OCI-M1 (cell line): Measurements from ENCODE around the gene RIMS4.
A peak's percentile ranks its signal among the peaks of the same experiment; 100 is the strongest.
"Not testable (repeated sequence)": the region's sequence is repeated elsewhere in the genome, so short reads cannot be mapped to it uniquely, and the experiment has no call there.

Experiments
- DNase-seq: peaks from one replicate; lab custom pipeline; 2025; lab: John Stamatoyannopoulos, UW

RIMS4 gene

DNA sequence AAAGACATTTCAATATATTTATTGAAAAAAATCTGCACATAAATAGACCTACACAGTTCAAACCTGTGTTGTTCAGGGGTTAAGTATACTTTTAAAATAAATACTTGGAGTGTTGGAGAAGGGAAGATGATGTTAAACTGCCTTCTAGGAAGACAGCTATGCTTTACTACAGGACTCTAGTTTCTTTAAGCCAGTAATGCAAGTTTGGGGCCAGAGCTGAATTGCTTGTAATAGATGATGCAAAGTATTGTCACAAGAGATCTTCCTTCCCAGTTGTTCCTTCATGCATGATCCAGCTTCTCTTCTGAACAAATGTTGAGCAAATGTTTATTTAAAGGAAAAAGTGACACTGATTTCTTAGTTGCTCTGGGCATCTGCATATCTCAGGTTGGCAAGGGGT lies 20.2 kb upstream of the RIMS4 start:
- DNase-seq, result no peak

DNA sequence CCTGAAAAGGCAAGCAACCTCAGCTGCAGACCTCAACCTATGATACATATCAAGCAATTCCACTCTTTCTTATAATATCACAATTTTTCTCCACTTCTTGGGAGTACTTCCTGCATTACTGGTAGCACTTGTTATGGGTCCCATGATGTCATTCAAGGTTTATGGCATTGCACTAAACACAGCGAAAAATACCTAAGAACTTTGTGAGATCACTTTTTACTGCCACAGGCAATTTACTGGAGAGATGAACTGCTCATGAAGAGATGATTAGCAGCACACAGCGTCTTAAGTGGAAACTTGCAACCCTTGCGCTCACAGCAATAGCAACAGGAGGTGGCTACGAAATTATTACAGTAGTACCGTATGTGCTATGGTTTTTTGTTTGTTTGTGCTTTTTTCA lies 19.3 kb upstream of the RIMS4 start:
- no peak for DNase-seq

DNA sequence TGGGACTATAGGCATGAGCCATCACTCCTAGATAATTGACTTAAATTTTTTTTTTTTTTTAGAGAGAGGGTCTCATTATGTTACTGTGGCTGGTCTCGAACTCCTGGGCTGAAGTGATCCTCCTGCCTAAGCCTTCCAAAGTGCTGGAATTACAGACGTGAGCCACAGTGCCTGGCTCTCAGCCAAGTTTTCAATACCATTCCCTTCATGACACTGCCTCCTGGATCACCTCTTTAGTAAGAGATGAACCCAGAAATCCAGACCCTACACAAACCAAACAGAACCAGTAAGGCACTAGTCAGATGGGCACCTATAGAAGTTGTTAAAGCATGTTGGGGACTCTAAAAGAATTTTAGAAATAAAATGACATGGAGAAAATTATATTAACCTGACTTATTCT lies 18.3 kb upstream of the RIMS4 start:
- no peak for DNase-seq

DNA sequence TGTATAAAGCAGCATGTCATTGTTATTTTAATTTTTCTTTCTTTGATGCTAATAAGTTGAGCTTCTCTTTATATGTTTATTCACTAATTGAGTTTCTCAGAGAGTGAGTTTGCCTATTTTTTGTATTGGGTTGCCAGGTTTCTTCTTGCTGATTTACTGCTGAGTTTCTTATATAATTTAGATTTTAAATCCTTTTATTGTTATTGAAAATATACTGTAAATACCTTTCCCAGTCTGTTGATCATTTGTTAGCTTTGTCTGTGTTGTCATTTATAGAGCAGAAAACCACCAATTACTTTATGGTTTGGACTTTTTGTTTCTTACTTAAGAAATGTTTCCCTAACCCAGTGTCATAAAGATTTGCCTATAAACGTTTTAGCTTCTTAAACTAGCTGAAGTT lies 17.1 kb upstream of the RIMS4 start:
- DNase-seq, result no peak

DNA sequence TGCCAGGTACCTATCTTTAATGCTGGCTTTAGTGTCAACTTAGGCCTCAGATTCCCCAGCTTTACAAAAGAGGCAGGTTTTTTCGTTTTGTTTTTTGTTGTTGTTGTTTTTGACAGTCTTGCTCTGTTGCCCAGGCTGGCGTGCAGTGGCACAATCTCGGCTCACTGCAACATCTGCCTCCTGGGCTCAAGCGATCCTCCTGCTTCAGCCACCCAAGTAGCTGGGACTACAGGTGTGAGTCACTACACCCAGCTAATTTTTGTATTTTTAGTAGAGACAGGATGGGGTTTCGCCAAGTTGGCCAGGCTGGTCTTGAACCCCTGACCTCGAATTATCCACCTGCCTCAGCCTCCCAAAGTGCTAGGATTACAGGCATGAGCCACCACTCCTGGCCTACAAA lies 11.2 kb upstream of the RIMS4 start:
- not testable (repeated sequence) for DNase-seq

DNA sequence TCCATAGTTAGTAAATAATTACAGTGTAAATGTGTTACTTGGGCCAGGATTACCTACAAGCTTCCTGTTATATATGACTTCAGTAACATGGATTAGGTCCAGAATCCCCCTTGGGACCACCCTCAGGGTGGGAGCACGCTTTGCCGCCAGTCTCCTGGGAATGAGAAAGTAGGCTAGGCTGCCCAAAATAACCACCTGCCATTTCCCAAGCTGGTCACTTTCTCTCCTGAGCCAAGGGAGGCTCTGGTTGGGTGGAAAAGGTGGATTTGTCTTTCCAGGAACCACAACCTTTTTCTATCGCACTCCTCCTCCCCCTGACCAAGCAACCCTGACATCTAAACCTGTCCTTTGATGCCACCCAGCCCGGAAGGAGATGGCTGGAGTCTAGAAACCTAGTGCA lies 9.6 kb upstream of the RIMS4 start:
- DNase-seq, result no peak

DNA sequence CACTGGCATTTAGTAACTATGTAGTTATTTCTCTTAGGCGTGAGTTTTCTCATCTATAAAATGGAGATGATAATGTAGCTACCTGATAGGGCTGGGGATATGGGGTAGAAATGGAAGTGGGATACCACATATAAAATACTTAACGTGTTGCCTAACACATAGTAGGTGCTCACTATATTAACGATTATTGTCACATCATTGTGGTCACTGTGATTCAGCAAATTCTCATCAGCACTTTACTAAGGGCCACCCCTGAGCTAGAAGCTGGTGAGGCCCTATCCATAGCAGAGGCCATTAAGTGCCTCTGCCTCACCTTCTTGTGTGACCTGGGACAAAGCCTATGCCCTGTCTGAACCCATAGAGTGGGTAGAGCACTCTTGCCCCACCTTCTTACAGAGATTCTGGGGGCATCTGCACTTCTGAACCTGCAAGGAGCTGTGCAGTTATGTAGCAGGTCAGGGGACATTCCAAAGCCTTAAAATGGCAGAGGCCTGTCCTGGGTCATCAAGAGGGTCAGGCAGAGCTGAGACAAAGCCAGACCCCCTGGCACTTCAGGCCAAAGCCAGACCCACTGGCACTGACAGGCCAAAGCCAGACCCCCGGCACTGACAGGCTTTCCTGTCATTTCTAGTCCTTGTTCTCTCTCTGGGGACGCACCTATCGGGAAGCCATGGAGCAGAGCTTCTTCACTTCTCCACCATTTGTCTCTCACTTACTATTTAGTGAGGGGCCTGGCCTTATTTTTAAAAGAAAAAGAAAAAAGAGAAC lies 7.0 kb upstream of the RIMS4 start:
- DNase-seq, result no peak

DNA sequence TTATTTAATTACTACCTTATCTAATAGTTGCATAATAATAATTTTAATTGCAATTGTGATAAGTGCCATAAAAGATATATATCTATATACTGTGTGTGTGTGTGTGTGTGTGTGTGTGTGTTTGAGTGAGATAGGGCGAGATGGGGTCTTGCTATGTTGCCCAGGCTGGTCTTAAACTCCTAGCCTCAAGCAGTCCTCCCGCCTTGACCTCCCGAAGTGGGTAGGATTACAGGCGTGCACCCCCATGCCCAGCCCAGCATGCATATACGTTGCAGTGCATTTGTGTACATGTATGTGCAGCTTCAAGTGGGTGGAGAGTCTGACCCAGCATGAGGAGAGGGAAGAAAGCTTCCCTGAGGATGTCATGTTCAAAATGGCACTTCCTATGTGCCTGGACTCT lies 4.6 kb upstream of the RIMS4 start:
- DNase-seq, result no peak

DNA sequence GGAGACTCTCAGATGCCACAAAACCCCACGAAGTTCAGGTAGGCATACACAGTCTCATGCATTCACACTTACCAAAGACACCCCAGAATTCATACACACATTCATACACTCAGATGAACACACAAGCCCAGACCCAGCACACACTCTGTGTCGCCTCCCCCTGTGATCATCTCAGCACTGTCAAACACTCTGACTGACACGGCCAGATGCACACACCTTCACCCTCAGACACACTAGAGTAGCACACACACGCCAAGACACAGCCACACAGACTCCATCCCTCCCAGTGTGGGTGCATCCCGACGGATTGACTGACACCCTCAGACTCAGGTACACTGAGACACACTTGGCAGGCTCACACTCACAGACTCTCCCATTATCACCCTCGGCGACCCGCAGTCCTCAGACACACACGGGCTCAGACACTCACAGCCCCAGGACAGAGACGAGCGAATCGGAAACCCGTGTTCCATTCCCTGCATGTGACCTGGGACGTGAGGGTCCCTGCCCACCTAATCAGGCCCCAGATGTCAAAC lies 872 bp upstream of the RIMS4 start:
- DNase-seq, result no peak

DNA sequence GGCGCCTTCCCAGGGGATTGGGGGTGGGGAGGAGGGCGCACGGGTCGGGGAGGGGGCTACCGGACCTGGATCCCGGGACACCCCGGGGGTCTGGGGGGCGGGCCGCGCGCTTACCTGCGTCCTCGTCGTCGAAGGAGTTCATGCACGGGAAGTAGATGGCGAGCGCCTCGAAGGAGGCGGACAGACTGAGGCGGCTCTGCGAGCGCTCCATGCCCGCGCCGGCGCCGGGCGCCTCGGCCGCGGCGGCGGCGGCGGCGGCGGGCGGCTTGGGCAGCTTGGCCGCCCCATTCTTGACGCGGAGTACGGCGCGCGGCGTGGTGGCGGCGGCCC lies 320 bp downstream of the RIMS4 start:
- no peak for DNase-seq

DNA sequence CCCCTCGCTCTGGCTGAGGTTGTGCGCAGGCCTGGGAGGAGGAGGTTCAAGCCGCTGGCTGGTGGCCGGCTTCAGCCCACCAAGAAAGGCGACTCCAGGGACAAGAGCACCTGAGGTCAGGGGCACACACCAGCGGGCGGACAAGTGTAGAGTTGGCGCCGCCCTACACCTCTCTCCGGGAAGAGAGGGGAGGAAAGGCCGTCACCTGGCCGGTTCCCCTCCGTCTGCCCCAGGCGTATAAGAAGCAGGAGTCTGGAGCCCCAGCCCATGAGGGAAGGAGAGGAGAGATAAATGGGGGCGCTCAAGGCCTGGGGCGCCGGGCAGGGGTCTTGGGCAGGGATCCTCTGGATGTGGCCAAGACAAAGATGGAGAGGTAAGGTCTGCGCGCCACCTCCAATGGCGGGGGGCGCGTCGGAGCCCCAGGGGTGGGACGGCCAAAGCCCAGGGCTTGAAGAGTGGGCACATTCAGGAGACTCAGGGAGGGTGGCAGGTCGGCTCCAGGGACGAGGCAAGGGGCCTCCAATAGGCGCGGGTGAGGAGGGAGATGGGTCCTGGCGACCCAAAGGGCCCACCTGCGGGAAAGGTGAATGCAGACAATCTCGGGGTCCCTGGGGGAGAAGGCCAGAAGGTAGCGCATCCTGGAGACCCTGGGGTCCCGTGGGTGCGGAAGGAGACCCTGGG lies 826 bp downstream of the RIMS4 start:
- no peak for DNase-seq

DNA sequence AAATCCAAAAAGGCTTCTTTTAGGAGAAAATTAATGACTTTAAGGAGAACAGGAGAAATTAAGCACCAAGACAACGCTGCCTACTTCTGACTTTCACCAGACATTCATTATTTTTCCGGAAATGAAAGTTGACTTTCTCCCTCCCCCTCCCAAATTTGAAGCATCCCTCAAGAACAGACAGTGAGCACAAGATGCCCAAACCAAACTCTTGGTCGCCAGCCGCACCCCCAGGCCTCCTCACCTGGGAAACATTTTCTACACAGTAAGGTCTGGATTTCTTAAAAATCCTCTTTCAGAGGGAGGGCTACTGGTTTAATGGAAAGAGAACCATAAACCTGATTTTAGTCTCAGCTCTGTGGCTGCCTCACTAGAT lies 2.7 kb downstream of the RIMS4 start:
- no peak for DNase-seq

DNA sequence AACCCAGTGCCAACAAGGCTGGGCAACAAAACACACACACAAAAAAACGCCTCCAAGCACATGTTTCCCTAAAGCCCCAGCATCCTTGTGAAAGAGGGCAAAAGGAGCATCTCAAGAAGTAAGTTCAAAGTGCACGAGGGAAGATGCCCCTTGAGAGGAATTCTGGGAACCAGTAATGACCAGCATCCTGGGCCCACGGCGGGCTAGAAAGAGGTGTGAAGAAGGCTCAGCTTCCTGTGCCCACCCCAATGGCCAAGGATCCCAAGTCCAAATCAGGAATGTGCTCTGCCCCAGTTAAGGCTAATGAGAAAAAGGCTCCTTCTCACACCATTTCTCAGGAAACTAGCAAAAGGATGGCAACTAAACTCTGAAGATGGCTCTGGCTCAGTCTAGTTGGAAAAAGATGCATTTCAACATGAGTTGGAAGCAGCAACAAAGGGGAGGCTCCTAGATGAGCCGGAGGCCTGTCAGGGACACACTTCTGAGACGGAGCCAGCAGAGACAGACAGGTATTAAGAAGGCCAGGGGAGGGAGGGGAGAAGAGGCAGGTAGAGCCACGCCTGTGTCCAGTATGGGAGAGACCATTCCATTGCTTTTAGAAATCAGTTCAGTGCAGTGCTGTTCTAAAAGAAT lies 3.2 kb downstream of the RIMS4 start:
- no peak for DNase-seq

DNA sequence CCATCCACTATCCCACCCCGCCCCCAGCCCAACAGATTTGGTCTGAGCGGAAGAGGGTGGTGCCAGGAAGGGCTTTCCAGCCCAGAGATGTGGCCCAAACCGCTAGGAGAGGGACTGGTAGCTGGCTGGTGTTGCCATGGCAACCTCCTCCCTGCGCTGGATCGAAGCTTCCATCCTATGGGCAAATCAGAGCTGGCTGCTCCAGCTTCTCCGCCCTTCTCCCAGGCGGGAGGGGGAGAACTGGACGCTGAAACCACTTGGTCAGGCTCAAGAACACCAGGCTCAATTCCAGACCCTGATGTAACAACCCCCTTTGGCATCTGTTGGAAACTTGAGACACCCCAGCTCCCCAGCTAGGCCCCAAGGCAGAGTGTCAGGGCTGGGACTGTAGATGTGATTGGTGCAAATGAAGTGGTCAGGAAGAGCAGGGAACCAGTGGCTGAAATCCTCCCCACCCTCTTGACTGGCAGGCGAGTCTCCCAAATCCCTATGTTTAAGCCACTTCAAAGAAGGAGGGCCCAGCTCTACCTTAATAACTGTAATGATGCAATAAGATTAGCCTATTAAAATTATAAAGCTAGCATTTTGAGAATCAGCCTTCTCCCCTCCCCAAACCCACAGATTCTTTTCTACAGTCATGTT lies 4.2 kb downstream of the RIMS4 start:
- DNase-seq, result no peak

DNA sequence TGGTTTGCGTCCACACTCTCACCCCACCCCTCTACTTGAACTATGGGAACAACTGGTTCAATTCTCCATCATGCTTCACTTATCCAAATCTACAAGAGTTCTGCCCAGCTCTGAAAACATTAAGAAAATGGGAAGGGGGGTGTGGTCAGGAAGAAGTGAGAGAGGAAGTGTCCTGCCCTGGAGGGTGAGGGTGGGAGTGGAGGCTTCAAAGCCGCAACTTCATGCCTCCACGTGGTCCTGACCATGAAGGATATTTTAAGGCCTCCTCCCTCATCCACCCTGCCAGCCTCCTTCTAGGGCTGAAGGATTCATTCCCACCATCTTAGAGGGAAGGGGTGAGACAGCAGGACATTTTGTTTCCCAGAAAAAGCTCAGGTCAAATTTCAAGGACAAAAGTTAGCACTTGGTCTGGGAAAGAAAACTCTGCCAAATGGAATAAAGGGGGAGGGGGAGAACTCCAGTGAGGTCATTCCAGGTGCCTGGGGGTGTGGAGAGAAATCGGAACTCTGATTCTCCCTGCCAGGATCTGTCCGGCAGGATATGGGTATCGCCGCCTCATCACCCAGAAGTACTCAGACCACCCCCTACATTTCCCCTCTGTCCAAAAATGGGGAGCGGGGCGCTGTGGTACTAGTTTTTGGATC lies 4.9 kb downstream of the RIMS4 start:
- DNase-seq, result peak; percentile 9

DNA sequence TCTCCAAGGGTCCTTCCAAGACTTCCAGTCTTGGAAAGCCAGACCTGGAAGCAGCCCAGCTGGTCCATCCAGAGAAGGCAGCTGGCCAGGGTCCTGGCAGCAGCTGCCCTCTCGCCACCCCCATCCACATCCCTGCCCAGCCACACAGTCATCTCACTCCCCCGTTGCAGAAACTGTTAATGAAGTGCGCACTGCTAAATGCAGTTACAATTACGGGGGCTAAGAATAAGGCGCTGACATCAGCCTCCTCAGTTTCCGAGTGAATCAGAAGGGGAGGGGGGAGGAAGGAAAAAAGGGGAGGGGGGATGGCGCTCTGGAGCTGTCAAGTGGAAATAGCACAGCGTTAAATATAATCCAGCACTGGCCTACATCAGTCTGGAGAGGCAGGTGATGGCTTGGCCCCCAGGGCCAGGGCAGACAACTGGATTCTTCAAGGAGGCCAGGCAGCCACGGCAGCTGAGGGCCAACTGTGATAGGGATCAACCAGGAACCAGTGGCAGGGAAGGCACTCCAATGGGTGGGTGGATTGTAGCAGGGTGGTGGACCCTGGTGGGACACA lies 6.9 kb downstream of the RIMS4 start:
- DNase-seq, result no peak

DNA sequence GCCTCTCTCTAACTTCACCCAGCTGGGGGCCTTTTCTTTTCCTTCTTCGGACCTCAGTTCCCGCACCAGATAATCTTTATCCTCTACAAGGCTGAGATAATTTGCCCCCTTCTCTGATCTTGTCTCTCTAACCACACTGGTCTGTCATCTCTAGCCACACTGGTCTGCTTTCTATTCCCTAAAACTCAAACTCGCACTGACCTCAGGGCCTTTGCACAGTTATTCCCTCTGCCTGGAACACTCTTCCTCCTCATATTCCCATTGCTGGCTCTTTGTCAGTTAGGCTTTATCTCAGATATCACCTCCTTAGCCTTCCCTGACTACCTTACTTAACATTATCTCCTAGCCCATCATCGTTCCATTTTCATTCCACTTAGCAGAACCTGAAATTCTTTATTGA lies 7.6 kb downstream of the RIMS4 start:
- DNase-seq, result no peak

DNA sequence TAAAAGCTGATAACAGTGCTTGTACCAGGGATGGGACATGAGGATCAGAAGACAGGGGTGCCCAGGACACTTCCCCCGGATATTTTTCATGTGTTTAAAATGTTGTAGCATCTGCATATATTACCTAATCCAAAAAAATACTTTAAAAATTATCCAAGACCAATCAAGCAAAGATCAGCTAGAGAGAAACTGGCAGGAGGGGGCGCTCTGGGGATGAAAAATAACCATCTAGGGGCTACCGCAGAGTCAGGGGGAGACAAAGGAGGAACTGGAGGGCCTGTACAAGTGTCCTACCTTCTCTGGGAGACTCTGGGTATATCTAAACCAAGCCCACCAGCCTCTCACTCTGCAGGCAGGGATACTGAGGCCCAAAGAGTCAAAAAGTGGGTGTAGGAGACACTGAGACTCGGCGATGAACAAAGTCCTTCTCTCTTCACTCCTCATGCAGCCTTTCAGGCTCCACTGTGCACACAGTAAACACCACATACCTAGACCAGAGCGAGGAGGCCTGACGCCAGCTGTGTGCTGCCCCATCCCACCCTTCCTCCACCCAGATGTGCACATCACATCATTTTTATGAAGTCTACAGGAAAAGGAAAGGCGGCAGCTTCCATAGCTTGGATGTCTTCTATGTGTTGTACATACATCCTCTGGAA lies 9.8 kb downstream of the RIMS4 start:
- DNase-seq, result peak; percentile 19

DNA sequence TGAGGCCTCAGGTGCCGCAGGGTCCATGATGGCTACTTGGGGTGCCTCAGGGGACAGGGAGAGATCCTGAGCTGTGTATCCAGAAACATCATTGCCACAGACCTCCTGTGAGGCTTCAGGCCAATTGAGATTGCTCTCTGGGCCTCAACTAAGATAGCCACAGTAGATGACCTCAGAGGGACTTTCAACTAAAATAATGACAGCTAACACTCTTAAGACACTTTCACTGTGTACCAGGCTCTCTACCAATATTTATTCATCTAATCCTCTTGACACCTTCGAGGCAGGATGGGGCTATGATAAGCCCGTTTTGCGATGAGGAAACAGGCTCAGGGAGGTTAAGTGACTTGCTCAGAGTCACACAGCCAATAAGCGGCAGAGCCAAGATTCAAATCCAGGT lies 10.7 kb downstream of the RIMS4 start:
- no peak for DNase-seq

DNA sequence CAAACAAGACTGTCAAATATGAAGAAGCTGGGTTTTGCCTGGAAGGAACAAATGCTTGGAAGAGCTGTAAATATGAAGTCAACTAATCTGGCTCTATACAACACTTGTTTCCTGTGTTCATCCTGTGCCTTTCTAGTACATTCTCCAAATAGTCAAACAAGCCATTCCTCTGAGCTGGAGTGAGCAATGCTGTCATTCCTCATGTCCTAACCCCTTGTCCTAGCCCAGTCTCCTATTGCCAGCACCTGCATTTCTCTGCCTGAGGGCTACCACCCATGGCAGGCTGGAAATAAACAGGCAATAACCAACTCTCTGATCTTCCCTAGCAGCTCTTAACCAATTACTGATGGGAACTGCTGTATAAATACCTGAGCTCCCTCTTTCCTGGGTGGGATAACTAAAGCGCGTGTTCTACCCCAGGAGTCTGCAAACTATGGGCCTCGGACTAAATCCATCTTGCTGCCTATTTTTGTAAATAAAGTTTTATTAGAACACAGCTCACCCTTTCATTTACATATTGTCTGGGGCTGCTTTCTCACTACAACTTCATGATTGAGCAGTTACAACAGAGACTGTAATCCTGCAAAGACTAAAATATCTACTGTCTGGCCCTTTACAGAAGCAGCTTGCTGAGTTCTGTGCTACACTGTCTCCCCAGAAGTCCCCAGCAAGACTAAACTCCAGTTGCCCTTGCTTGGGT lies 13.4 kb downstream of the RIMS4 start:
- no peak for DNase-seq

DNA sequence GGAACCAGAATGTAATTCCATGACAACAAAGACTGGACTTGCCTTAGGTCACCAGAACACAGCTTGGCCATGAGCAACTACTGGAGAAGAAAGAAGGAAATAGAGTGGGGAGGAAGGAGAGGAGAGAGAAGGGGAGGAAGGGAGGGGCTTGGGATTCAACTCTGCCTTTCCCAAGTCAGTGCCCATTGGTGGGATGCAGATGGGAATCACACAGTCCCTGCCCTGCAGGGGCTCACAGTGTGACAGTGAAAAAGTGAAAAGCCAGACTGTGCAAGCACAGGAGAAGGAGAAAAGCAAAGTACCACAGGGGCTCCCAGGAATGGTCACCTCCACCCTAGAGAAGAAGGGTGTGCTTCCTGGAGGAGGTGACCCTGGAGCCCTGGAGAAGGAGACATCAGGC lies 14.0 kb downstream of the RIMS4 start:
- DNase-seq, result no peak
